SK-N-SH treated with all-trans-retinoic acid at 6 μM for 48 hours (cell line): ENCODE results near the gene TCF12.

Experiments
- ATAC-seq: fragments of 200-7000 bp; cut with Tn5 transposase; 3 replicates; pipeline ENCODE4 v1.9.1; 2020; ENCODE audit warnings: mild to moderate bottlenecking, moderate library complexity
- ARNTL ChIP-seq: fragments of 450-650 bp; formaldehyde crosslinking; IDR thresholded peaks from 2 replicates; pipeline ENCODE4 v1.5.0; 2020; ENCODE audit warnings: low read depth, mild to moderate bottlenecking, moderate library complexity, borderline replicate concordance
- BACH2 ChIP-seq: fragments of 250-450 bp; sonication (Bioruptor Pico); IDR thresholded peaks from 2 replicates; pipeline ENCODE4 v1.9.0; 2021; ENCODE audit warnings: mild to moderate bottlenecking, borderline replicate concordance
- CSDC2 ChIP-seq: fragments of 250-450 bp; sonication (Bioruptor Pico); IDR thresholded peaks from 2 replicates; pipeline ENCODE4 v1.5.0; 2020; ENCODE audit warnings: mild to moderate bottlenecking, moderate library complexity
- ESRRG ChIP-seq: fragments of 250-450 bp; sonication (Bioruptor Pico); IDR thresholded peaks from 2 replicates; pipeline ENCODE4 v1.6.1; 2021; ENCODE audit warnings: mild to moderate bottlenecking
- GLIS3 ChIP-seq: fragments of 250-450 bp; sonication (Bioruptor Pico); IDR thresholded peaks from 2 replicates; pipeline ENCODE4 v1.5.0; 2020; ENCODE audit warnings: mild to moderate bottlenecking, moderate library complexity
- ISL1 ChIP-seq: fragments of 250-450 bp; sonication (Bioruptor Pico); IDR thresholded peaks from 2 replicates; pipeline ENCODE4 v2.1.2; 2022; ENCODE audit warnings: mild to moderate bottlenecking, moderate library complexity
- OSR1 ChIP-seq: fragments of 250-450 bp; sonication (Bioruptor Pico); IDR thresholded peaks from 2 replicates; pipeline ENCODE4 v1.8.0; 2022; ENCODE audit warnings: moderate library complexity, mild to moderate bottlenecking, inconsistent platforms
- PPARA ChIP-seq: fragments of 250-450 bp; sonication (Bioruptor Pico); IDR thresholded peaks from 2 replicates; pipeline ENCODE4 v1.5.0; 2020; ENCODE audit warnings: mild to moderate bottlenecking, borderline replicate concordance
- RARB ChIP-seq: fragments of 250-450 bp; sonication (Bioruptor Pico); IDR thresholded peaks from 2 replicates; pipeline ENCODE4 v1.8.0; 2021; ENCODE audit warnings: mild to moderate bottlenecking, moderate library complexity
- SNAI2 ChIP-seq: fragments of 250-450 bp; sonication (Bioruptor Pico); IDR thresholded peaks from 2 replicates; pipeline ENCODE4 v1.5.0; 2020; ENCODE audit warnings: mild to moderate bottlenecking, moderate library complexity
- TOX ChIP-seq: fragments of 250-450 bp; sonication (Bioruptor Pico); IDR thresholded peaks from 2 replicates; pipeline ENCODE4 v1.8.0; 2021; ENCODE audit warnings: mild to moderate bottlenecking, moderate library complexity, borderline replicate concordance
- ZC3H10 ChIP-seq: fragments of 250-450 bp; sonication (Bioruptor Pico); IDR thresholded peaks from 2 replicates; pipeline ENCODE4 v1.5.1; 2021; ENCODE audit warnings: mild to moderate bottlenecking, moderate library complexity
- ZFP30 ChIP-seq: fragments of 450-650 bp; formaldehyde crosslinking; IDR thresholded peaks from 2 replicates; pipeline ENCODE4 v1.5.0; 2022; ENCODE audit warnings: mild to moderate bottlenecking, moderate library complexity
- ZNF565 ChIP-seq: fragments of 450-650 bp; formaldehyde crosslinking; conservative IDR thresholded peaks from 2 replicates; pipeline ENCODE4 v1.5.0; 2020; ENCODE audit warnings: low read depth, mild to moderate bottlenecking, moderate library complexity
- ZNF70 ChIP-seq: fragments of 450-650 bp; formaldehyde crosslinking; IDR thresholded peaks from 2 replicates; pipeline ENCODE4 v1.5.0; 2020; ENCODE audit warnings: mild to moderate bottlenecking, moderate library complexity
- TF ChIP-seq, protein P1 (sequence below): fragments of 250-450 bp; sonication (Bioruptor Pico); IDR thresholded peaks from 2 replicates; pipeline ENCODE4 v1.8.0; 2020; ENCODE audit warnings: mild to moderate bottlenecking, moderate library complexity, borderline replicate concordance
- TF ChIP-seq, protein P2 (sequence below): fragments of 250-450 bp; sonication (Bioruptor Pico); IDR thresholded peaks from 2 replicates; pipeline ENCODE4 v1.5.1; 2021; ENCODE audit warnings: mild to moderate bottlenecking, moderate library complexity
- TF ChIP-seq, protein P3 (sequence below): fragments of 250-450 bp; sonication (Bioruptor Pico); IDR thresholded peaks from 2 replicates; pipeline ENCODE4 v1.8.0; 2021; ENCODE audit warnings: low read depth, mild to moderate bottlenecking, moderate library complexity, borderline replicate concordance
- TF ChIP-seq, protein P4 (sequence below): fragments of 250-450 bp; sonication (Bioruptor Pico); IDR thresholded peaks from 2 replicates; pipeline ENCODE4 v1.5.1; 2020; ENCODE audit warnings: low read depth, mild to moderate bottlenecking, moderate library complexity
- TF ChIP-seq, protein P5 (sequence below): fragments of 250-450 bp; sonication (Bioruptor Pico); IDR thresholded peaks from 2 replicates; pipeline ENCODE4 v1.5.0; 2020; ENCODE audit warnings: mild to moderate bottlenecking, moderate library complexity

TCF12 gene

DNA sequence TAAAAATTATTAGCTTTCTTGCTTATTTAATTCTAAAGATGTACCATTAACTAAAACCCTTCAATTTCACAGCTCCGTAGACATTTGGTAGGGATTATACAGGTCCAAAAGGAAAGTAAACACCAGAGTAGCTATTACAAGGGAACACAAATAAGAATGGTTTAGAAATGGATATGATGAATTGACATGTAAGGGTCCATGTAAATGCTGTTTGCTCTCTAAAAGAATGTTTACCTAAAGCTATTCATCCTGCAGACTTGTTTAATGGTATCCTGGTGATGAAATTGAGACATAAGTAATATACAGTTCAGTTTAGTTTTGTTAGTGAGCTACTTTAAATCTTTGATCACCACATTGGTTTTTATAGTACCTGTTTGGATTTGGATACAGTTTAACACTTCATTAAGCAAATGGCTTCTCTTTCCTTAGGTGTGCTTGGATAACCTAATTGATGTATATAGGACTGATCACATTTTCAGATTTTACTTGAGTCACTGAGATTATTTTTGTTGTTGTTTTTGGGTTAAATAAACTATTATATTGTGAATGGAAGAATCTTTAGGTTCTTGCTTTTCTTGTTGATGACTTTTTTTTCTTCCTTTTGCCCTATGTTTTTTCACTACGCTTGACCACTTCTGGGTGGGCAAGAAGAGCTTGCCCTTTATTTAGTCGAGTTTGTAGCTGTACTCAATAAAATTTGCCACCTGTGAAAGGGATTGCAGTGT is 115.4 kb downstream of the TCF12 start:
- TF ChIP-seq GLIS3 (CRISPR knock-in tag) (no peak), CSDC2 (CRISPR knock-in tag) (no peak), SNAI2 (no peak), ZNF70 (CRISPR knock-in tag) (no peak), BACH2 (CRISPR knock-in tag) (no peak), TOX (CRISPR knock-in tag) (no peak), OSR1 (CRISPR knock-in tag) (no peak), ARNTL (CRISPR knock-in tag) (no peak)
- TF ChIP-seq, protein P1, sequence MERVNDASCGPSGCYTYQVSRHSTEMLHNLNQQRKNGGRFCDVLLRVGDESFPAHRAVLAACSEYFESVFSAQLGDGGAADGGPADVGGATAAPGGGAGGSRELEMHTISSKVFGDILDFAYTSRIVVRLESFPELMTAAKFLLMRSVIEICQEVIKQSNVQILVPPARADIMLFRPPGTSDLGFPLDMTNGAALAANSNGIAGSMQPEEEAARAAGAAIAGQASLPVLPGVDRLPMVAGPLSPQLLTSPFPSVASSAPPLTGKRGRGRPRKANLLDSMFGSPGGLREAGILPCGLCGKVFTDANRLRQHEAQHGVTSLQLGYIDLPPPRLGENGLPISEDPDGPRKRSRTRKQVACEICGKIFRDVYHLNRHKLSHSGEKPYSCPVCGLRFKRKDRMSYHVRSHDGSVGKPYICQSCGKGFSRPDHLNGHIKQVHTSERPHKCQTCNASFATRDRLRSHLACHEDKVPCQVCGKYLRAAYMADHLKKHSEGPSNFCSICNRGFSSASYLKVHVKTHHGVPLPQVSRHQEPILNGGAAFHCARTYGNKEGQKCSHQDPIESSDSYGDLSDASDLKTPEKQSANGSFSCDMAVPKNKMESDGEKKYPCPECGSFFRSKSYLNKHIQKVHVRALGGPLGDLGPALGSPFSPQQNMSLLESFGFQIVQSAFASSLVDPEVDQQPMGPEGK (CRISPR knock-in tag) = no peak
- TF ChIP-seq, protein P2, sequence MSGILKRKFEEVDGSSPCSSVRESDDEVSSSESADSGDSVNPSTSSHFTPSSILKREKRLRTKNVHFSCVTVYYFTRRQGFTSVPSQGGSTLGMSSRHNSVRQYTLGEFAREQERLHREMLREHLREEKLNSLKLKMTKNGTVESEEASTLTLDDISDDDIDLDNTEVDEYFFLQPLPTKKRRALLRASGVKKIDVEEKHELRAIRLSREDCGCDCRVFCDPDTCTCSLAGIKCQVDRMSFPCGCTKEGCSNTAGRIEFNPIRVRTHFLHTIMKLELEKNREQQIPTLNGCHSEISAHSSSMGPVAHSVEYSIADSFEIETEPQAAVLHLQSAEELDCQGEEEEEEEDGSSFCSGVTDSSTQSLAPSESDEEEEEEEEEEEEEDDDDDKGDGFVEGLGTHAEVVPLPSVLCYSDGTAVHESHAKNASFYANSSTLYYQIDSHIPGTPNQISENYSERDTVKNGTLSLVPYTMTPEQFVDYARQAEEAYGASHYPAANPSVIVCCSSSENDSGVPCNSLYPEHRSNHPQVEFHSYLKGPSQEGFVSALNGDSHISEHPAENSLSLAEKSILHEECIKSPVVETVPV (CRISPR knock-in tag) = no peak
- TF ChIP-seq, protein P3, sequence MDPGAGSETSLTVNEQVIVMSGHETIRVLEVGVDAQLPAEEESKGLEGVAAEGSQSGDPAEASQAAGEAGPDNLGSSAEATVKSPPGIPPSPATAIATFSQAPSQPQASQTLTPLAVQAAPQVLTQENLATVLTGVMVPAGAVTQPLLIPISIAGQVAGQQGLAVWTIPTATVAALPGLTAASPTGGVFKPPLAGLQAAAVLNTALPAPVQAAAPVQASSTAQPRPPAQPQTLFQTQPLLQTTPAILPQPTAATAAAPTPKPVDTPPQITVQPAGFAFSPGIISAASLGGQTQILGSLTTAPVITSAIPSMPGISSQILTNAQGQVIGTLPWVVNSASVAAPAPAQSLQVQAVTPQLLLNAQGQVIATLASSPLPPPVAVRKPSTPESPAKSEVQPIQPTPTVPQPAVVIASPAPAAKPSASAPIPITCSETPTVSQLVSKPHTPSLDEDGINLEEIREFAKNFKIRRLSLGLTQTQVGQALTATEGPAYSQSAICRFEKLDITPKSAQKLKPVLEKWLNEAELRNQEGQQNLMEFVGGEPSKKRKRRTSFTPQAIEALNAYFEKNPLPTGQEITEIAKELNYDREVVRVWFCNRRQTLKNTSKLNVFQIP (CRISPR knock-in tag) = no peak
- no peak for ATAC-seq

DNA sequence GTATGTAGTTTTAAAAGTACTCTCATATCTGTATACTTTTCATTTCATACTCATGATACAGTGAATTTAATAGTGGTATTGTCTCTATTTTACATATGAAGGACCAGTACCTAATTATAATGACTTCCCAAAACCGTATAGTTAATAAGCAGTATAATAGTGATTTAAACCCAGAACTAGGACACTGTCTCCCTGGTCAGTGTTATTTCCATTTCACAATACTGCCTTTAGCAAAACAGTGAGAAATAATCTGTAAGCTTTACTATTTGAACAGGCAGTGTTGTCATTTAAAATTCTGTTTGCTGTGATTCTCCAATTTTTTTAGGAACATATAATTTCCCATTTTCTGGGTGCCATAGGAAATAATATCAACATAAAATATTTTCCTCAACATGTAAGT is 116.2 kb downstream of the TCF12 start:
- no peak for ATAC-seq
- TF ChIP-seq GLIS3 (CRISPR knock-in tag) = no peak
- TF ChIP-seq, protein P4, sequence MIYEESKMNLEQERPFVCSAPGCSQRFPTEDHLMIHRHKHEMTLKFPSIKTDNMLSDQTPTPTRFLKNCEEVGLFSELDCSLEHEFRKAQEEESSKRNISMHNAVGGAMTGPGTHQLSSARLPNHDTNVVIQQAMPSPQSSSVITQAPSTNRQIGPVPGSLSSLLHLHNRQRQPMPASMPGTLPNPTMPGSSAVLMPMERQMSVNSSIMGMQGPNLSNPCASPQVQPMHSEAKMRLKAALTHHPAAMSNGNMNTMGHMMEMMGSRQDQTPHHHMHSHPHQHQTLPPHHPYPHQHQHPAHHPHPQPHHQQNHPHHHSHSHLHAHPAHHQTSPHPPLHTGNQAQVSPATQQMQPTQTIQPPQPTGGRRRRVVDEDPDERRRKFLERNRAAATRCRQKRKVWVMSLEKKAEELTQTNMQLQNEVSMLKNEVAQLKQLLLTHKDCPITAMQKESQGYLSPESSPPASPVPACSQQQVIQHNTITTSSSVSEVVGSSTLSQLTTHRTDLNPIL (CRISPR knock-in tag) = no peak
- no peak for TF ChIP-seq CSDC2 (CRISPR knock-in tag)
- no peak for TF ChIP-seq OSR1 (CRISPR knock-in tag)
- TF ChIP-seq ZNF565 (CRISPR knock-in tag) = no peak
- TF ChIP-seq ZFP30 = no peak
- no peak for TF ChIP-seq ESRRG (CRISPR knock-in tag)
- TF ChIP-seq ARNTL (CRISPR knock-in tag) = no peak
- TF ChIP-seq ISL1 (CRISPR knock-in tag) = no peak
- TF ChIP-seq ZC3H10 (CRISPR knock-in tag) = no peak
- TF ChIP-seq, protein P3 (CRISPR knock-in tag) = no peak
- no peak for TF ChIP-seq RARB (CRISPR knock-in tag)
- no peak for TF ChIP-seq PPARA
- TF ChIP-seq, protein P5, sequence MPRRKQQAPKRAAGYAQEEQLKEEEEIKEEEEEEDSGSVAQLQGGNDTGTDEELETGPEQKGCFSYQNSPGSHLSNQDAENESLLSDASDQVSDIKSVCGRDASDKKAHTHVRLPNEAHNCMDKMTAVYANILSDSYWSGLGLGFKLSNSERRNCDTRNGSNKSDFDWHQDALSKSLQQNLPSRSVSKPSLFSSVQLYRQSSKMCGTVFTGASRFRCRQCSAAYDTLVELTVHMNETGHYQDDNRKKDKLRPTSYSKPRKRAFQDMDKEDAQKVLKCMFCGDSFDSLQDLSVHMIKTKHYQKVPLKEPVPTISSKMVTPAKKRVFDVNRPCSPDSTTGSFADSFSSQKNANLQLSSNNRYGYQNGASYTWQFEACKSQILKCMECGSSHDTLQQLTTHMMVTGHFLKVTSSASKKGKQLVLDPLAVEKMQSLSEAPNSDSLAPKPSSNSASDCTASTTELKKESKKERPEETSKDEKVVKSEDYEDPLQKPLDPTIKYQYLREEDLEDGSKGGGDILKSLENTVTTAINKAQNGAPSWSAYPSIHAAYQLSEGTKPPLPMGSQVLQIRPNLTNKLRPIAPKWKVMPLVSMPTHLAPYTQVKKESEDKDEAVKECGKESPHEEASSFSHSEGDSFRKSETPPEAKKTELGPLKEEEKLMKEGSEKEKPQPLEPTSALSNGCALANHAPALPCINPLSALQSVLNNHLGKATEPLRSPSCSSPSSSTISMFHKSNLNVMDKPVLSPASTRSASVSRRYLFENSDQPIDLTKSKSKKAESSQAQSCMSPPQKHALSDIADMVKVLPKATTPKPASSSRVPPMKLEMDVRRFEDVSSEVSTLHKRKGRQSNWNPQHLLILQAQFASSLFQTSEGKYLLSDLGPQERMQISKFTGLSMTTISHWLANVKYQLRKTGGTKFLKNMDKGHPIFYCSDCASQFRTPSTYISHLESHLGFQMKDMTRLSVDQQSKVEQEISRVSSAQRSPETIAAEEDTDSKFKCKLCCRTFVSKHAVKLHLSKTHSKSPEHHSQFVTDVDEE (CRISPR knock-in tag) = no peak
